HCT116 (cell line): ENCODE measurements around the gene NXPH2. TPM values are rescaled to one million over a fixed set of nuclear protein-coding genes. Genes with fewer than 3 reads are reported as not detected.

Source experiments
- ATAC-seq: fragments of 200-7000 bp; cut with Tn5 transposase; 2 replicates; pipeline ENCODE4 v1.9.1; 2020; ENCODE audit warnings: mild to moderate bottlenecking, moderate library complexity
- BruUV-seq: library from RNA; stranded (reverse); fragments of 400-500 nt; replicated peaks from 2 replicates; lab custom pipeline; 2021; lab: Mats Ljungman, UMichigan
- CTCF ChIA-PET: fragments of 300-600 bp; sonication (Branson Sonifier 250); formaldehyde crosslinking; loops from one replicate; lab custom pipeline; 2021; ENCODE audit warnings: antibody characterized with exemption; lab: Charles Lee
- POLR2A ChIA-PET: fragments of 300-600, 350-600 bp; sonication (Branson Sonifier 250); formaldehyde crosslinking; loops from one replicate; lab custom pipeline; 2021; ENCODE audit warnings: antibody characterized with exemption; lab: Charles Lee
- RAD21 ChIA-PET, 2 experiments: fragments of 300-600 bp; sonication (Branson Sonifier 250); formaldehyde crosslinking; loops; one replicate each; lab custom pipeline; 2023; ENCODE audit warnings: low total read pairs in 2 of 2; ENCODE audit not compliant: uncharacterized antibody in 2 of 2, unreplicated experiment in 2 of 2, low non-redundant PET in 1 of 2; lab: Charles Lee
- DNase-seq: peaks from one replicate; pipeline ENCODE4 v3.0.0-alpha.2; 2010; ENCODE audit warnings: low read depth, low spot score
- H2AFZ ChIP-seq: fragments of 200-600 bp; shearing (Covaris generic), sonication (generic); 2 replicates; pipeline ENCODE4 v1.6.1; 2017; ENCODE audit warnings: low read depth, mixed run types, mixed read lengths, antibody characterized with exemption, low read length; ENCODE audit not compliant: poor library complexity, severe bottlenecking
- H3K27ac ChIP-seq: 2 replicates; pipeline ENCODE4 v1.5.1; 2012; ENCODE audit warnings: low read depth, low read length
- H3K27me3 ChIP-seq: fragments of 200-600 bp; sonication (generic); 2 replicates; pipeline ENCODE4 v1.6.1; 2016; ENCODE audit warnings: mixed run types, low read length, mixed read lengths; ENCODE audit not compliant: insufficient read depth
- H3K36me3 ChIP-seq, 2 experiments: fragments of 200-500 bp in 1 of 2; fragments of 200-600 bp in 1 of 2; sonication (Bioruptor generic) in 1 of 2; sonication (generic) in 1 of 2; 2 replicates each; pipeline versions ENCODE4 v1.5.1 to v1.6.1; 2014 to 2016; ENCODE audit warnings: low read length in 2 of 2, inconsistent platforms in 1 of 2, mixed read lengths in 1 of 2, mixed run types in 1 of 2; ENCODE audit not compliant: insufficient read depth in 2 of 2, control insufficient read depth in 1 of 2
- H3K4me1 ChIP-seq, 2 experiments: fragments of 200-600 bp in 1 of 2; sonication (generic) in 1 of 2; 2 replicates each; pipeline versions ENCODE4 v1.5.1 to v1.6.1; 2012 to 2017; ENCODE audit warnings: low read length in 2 of 2, inconsistent platforms in 1 of 2, mild to moderate bottlenecking in 1 of 2, mixed read lengths in 1 of 2, mixed run types in 1 of 2, moderate library complexity in 1 of 2; ENCODE audit not compliant: insufficient read depth in 2 of 2, control insufficient read depth in 1 of 2
- H3K4me2 ChIP-seq: fragments of 200-600 bp; sonication (generic); 2 replicates; pipeline ENCODE4 v1.6.1; 2017; ENCODE audit warnings: mixed run types, low read length, mixed read lengths
- H3K4me3 ChIP-seq, 2 experiments: fragments of 200-600 bp in 1 of 2; sonication (generic) in 1 of 2; replicated peaks in 1 of 2; 2 replicates each; pipeline ENCODE4 v1.5.1; 2011 to 2016; ENCODE audit warnings: low read length in 2 of 2, control low read depth in 1 of 2, low read depth in 1 of 2, mild to moderate bottlenecking in 1 of 2, mixed read lengths in 1 of 2, mixed run types in 1 of 2
- H3K79me2 ChIP-seq: fragments of 200-600 bp; sonication (generic); 2 replicates; pipeline ENCODE4 v1.6.1; 2017; ENCODE audit warnings: mild to moderate bottlenecking, mixed run types, low read length, moderate library complexity, mixed read lengths; ENCODE audit not compliant: insufficient read depth
- H3K9ac ChIP-seq: fragments of 200-600 bp; sonication (generic); 2 replicates; pipeline ENCODE4 v1.6.1; 2016; ENCODE audit warnings: low read length, mixed read lengths
- H3K9me2 ChIP-seq: fragments of 200-600 bp; sonication (generic), shearing (Covaris generic); 2 replicates; pipeline ENCODE4 v1.6.1; 2017; ENCODE audit warnings: mixed run types, mild to moderate bottlenecking, moderate library complexity; ENCODE audit not compliant: insufficient read depth
- H3K9me3 ChIP-seq, 2 experiments: fragments of 200-500 bp in 1 of 2; fragments of 200-600 bp in 1 of 2; sonication (Bioruptor generic) in 1 of 2; sonication (generic) in 1 of 2; 2 replicates each; pipeline ENCODE4 v1.6.1; 2014 to 2017; ENCODE audit warnings: low read length in 2 of 2, mixed read lengths in 2 of 2, inconsistent platforms in 1 of 2, low read depth in 1 of 2, mild to moderate bottlenecking in 1 of 2, mixed run types in 1 of 2, moderate library complexity in 1 of 2; ENCODE audit not compliant: control insufficient read depth in 1 of 2, insufficient read depth in 1 of 2
- H4K20me1 ChIP-seq: fragments of 200-600 bp; sonication (generic), shearing (Covaris generic); 2 replicates; pipeline ENCODE4 v1.6.1; 2017; ENCODE audit warnings: mixed run types, mild to moderate bottlenecking, moderate library complexity; ENCODE audit not compliant: insufficient read depth
- CEBPB ChIP-seq: IDR thresholded peaks from 2 replicates; pipeline ENCODE4 v1.6.1; 2012; ENCODE audit warnings: low read depth
- EZH2 ChIP-seq: fragments of 200-600 bp; sonication (generic); IDR thresholded peaks from 2 replicates; pipeline ENCODE4 v1.6.1; 2017; ENCODE audit warnings: antibody characterized with exemption, mixed run types
- EZH2phosphoT487 ChIP-seq: fragments of 200-600 bp; IDR thresholded peaks from 2 replicates; pipeline ENCODE4 v1.6.1; 2018; ENCODE audit warnings: antibody characterized with exemption, borderline replicate concordance
- FOSL1 ChIP-seq: IDR thresholded peaks from 2 replicates; pipeline ENCODE4 v1.6.1; 2012; ENCODE audit warnings: low read depth
- MAX ChIP-seq: IDR thresholded peaks from 2 replicates; pipeline ENCODE4 v1.6.1; 2012
- POLR2A ChIP-seq: IDR thresholded peaks from 2 replicates; pipeline ENCODE4 v1.7.0; 2011; ENCODE audit warnings: borderline replicate concordance; ENCODE audit not compliant: insufficient read depth, insufficient read length; ENCODE audit errors: extremely low read depth
- RAD21 ChIP-seq: IDR thresholded peaks from 2 replicates; pipeline ENCODE4 v1.6.1; 2012; ENCODE audit warnings: low read depth, mild to moderate bottlenecking
- SP1 ChIP-seq: IDR thresholded peaks from 2 replicates; pipeline ENCODE4 v1.6.1; 2012; ENCODE audit warnings: low read depth
- TCF7L2 ChIP-seq: IDR thresholded peaks from 2 replicates; pipeline ENCODE4 v1.7.0; 2011; ENCODE audit warnings: borderline replicate concordance, inconsistent platforms; ENCODE audit not compliant: insufficient read depth, insufficient read length; ENCODE audit errors: extremely low read depth
- ZBTB33 ChIP-seq: IDR thresholded peaks from 2 replicates; pipeline ENCODE4 v1.6.1; 2011; ENCODE audit warnings: mild to moderate bottlenecking, low read length, moderate library complexity; ENCODE audit not compliant: insufficient replicate concordance; ENCODE audit errors: extremely low read depth
- intact Hi-C: fragments of 100-400 bp; cut with micrococcal nuclease; formaldehyde crosslinking; loops from 2 replicates; pipeline ENCODE4 v1.10.0; 2022
- total RNA-seq: library from RNA; stranded (reverse); gene quantifications from one replicate; pipeline ENCODE4 v1.2.1, GENCODE V29; 2021; ENCODE audit not compliant: unreplicated experiment

Gene NXPH2
- total RNA-seq, 1 experiment from 2014 or later: not detected

DNA sequence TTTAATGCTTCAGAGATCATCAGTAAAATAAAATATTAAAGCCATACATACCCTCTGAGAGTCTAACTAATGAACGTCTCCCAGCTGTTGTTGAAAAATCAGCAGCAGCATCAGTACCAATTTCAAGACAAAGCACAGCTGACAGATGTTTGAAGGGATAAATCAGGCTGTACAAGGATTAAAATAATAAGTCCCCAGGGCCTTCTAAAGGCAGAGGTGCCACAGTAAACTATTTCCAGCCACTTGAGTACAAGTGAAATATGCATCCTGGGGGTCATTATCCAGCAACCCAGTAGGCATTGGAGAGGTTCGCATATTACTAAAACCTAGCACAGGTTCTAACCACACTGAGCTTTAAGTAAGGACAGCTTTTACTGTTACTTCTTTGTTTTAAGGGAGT is 76.9 kb downstream of the NXPH2 start:
- Histone ChIP-seq H3K27ac (no peak overlapping the region), H3K36me3 (no peaks in the 10 kb centered on the region), H3K4me1 (peaks cover 2 to 4% of the 10 kb centered on the region in 2 experiments; a peak in 1 of 4 replicates), H3K4me2 (no peak overlapping the region), H3K27me3 (no peaks in the 10 kb centered on the region), H3K9me3 (no peaks in the 10 kb centered on the region), H4K20me1 (no peaks in the 10 kb centered on the region), H3K9ac (no peak overlapping the region), H3K9me2 (no peaks in the 10 kb centered on the region), H3K4me3 (no peak overlapping the region), H3K79me2 (no peaks in the 10 kb centered on the region), H2AFZ (no peak overlapping the region)
- intact Hi-C loops: no loop called here
- no peak for TF ChIP-seq FOSL1
- TF ChIP-seq EZH2phosphoT487: no peak
- no peak for TF ChIP-seq ZBTB33
- no peak for TF ChIP-seq MAX
- no peak for TF ChIP-seq RAD21
- TF ChIP-seq EZH2: no peak
- no peak for TF ChIP-seq SP1
- TF ChIP-seq POLR2A: no peak
- no peak for TF ChIP-seq TCF7L2
- no peak for TF ChIP-seq CEBPB
- BruUV-seq: no TSS peak
- POLR2A ChIA-PET: no interaction called here
- ATAC-seq (no peak), DNase-seq (no peak)
- CTCF ChIA-PET: no interaction called here
- RAD21 ChIA-PET: no interaction called here
